Measurements from ENCODE around the gene AQR.

AQR gene

GRCh38 chr15:34879107-34879506 is 90.4 kb downstream of the AQR start:
- no peak for DNase-seq (ENCODE audit: low spot score)

GRCh38 chr15:34876640-34877039 is 92.9 kb downstream of the AQR start:
- DNase-seq (ENCODE audit: low spot score): no peak

- no peak for DNase-seq (ENCODE audit: low spot score)
Measured at GRCh38 chr15:34869110-34869509, 100.4 kb downstream of the AQR start.

- DNase-seq (ENCODE audit: low spot score): no peak
Measured at GRCh38 chr15:34865531-34865930, 104.0 kb downstream of the AQR start.

GRCh38 chr15:34861214-34861613 is 108.3 kb downstream of the AQR start:
- DNase-seq (ENCODE audit: low spot score): no peak

GRCh38 chr15:34855893-34856292 is 113.6 kb downstream of the AQR start:
- DNase-seq (ENCODE audit: low spot score): peak; percentile 78

- peak; percentile 64 for DNase-seq (ENCODE audit: low spot score)
Measured at GRCh38 chr15:34855413-34855812, 114.1 kb downstream of the AQR start.

- DNase-seq (ENCODE audit: low spot score): no peak
Measured at GRCh38 chr15:34854232-34854631, 115.3 kb downstream of the AQR start.

- no peak for DNase-seq (ENCODE audit: low spot score)
Measured at GRCh38 chr15:34853001-34853758, 116.4 kb downstream of the AQR start.

GRCh38 chr15:34851751-34852150 is 117.8 kb downstream of the AQR start:
- no peak for DNase-seq (ENCODE audit: low spot score)

GRCh38 chr15:34851007-34851406 is 118.5 kb downstream of the AQR start:
- DNase-seq (ENCODE audit: low spot score): no peak

GRCh38 chr15:34850121-34850520 is 119.4 kb downstream of the AQR start:
- peak; percentile 20 for DNase-seq (ENCODE audit: low spot score)

GRCh38 chr15:34849364-34849959 is 120.1 kb downstream of the AQR start:
- no peak for DNase-seq (ENCODE audit: low spot score)

- no peak for DNase-seq (ENCODE audit: low spot score)
Measured at GRCh38 chr15:34847598-34847997, 121.9 kb downstream of the AQR start.

GRCh38 chr15:34841262-34841725 is 128.2 kb downstream of the AQR start:
- DNase-seq (ENCODE audit: low spot score): no peak

- no peak for DNase-seq (ENCODE audit: low spot score)
Measured at GRCh38 chr15:34838282-34838681, 131.3 kb downstream of the AQR start.

- no peak for DNase-seq (ENCODE audit: low spot score)
Measured at GRCh38 chr15:34837246-34838016, 132.1 kb downstream of the AQR start.

GRCh38 chr15:34828145-34828911 is 141.2 kb downstream of the AQR start:
- DNase-seq (ENCODE audit: low spot score): no peak

- peak; percentile 16 for DNase-seq (ENCODE audit: low spot score)
Measured at GRCh38 chr15:34821831-34822230, 147.7 kb downstream of the AQR start.

- DNase-seq (ENCODE audit: low spot score): no peak
Measured at GRCh38 chr15:34820110-34820509, 149.4 kb downstream of the AQR start.

- DNase-seq (ENCODE audit: low spot score): no peak
Measured at GRCh38 chr15:34818526-34818925, 151.0 kb downstream of the AQR start.

GRCh38 chr15:34815836-34816235 is 153.7 kb downstream of the AQR start:
- no peak for DNase-seq (ENCODE audit: low spot score)
